ENCODE data around the gene HTRA2.

DNA sequence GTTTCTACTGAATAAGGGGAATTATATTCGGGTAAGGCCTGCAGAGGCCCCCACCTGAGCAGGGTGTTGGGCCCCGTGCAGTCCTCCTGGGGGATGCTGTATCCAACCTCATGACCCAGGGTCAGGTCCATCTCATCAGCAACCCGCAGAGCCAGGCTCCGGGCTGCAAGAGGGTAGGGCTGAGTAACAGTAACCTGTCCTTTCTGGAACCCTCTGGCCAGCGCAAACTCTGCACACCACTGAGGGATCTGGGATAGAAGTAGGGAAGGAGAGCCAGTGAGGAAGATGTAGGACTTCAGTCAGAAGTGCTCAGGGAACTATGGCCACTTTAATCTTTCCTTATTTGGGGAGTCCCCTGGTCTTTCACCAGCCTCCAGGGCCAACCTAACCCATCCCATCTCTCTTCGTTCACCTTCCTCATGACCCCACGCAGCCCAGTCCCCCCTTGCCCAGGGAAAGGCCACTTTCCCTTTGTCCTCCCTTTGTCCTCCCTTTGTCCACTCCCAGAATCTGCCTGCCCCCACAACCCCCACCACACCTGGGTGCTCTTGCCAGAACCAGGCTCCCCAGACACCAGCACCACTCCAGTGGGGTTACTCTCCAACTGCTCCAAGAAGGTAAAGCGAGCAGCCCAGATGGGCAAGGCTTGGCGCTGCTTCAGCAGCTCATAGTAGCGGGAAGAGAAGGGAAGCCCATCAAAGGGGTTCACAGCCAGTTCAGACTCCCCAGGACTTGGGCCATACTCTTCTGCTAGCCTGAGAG, 4.6 kb upstream of the HTRA2 start:
- TF ChIP-seq, protein P1, sequence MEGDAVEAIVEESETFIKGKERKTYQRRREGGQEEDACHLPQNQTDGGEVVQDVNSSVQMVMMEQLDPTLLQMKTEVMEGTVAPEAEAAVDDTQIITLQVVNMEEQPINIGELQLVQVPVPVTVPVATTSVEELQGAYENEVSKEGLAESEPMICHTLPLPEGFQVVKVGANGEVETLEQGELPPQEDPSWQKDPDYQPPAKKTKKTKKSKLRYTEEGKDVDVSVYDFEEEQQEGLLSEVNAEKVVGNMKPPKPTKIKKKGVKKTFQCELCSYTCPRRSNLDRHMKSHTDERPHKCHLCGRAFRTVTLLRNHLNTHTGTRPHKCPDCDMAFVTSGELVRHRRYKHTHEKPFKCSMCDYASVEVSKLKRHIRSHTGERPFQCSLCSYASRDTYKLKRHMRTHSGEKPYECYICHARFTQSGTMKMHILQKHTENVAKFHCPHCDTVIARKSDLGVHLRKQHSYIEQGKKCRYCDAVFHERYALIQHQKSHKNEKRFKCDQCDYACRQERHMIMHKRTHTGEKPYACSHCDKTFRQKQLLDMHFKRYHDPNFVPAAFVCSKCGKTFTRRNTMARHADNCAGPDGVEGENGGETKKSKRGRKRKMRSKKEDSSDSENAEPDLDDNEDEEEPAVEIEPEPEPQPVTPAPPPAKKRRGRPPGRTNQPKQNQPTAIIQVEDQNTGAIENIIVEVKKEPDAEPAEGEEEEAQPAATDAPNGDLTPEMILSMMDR (IDR thresholded peaks at IDR 0.05; ENCODE audit: borderline replicate concordance, extremely low read depth, low read length, poor library complexity, severe bottlenecking), result no peak
- TF ChIP-seq EZH2 (IDR thresholded peaks at IDR 0.05; ENCODE audit: borderline replicate concordance, low read depth, low read length, severe bottlenecking), result no peak

All from DND-41 (cell line).